ENCODE measurements around the gene ANXA6.
A peak's percentile ranks its signal among the peaks of the same experiment; 100 is the strongest.

Gene ANXA6

DNA sequence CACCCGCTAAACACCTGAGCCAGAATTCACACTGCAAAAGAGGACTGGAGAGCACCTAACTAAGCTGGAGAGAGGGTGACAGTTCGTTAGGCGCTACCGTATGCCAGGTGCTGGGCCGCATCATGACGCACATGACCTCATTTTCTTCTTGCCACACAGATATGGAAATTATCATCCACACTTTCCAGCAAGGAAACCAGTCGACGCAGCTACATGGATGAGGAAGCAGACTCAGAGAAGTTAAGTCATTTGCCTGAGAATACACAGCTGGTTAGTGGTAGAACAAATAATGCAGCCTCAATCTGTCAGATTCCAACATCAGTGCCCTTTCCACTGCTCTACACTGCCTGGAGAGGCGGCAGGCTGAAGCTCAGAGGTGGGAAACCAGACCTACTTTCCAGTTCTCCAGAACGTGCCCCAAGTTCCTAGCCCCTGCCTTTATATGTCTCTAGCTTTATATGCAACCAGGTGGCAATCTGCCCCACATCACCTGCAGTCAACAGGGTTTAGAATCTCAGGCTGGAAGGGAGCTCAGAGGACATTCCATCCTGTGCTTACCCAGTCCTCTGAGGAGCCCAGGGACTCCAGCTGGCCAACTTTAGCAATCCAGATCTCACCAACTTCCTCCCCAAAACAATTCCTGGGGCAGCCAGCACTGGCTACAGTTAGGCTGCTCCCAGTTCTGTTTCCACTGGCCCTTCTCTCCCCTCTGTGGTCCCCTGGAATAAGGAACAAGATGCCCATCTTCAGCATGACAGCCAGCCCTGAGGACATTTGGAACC, 85.5 kb downstream of the ANXA6 start:
- ATAC-seq (ENCODE audit: insufficient read depth, low read depth), result no peak
- no peaks in the 10 kb centered on the region for H3K4me1 ChIP-seq (ENCODE audit: insufficient read depth, low read length)
- TF ChIP-seq CTCF (IDR thresholded peaks at IDR 0.05; ENCODE audit: borderline replicate concordance, extremely low read depth, low read length, poor library complexity, severe bottlenecking) (no peak), EZH2 (IDR thresholded peaks at IDR 0.05; ENCODE audit: borderline replicate concordance, low read depth, low read length, severe bottlenecking) (no peak)
- no peaks in the 10 kb centered on the region for H3K27me3 ChIP-seq (ENCODE audit: insufficient read depth, low read length, poor library complexity)
- H3K79me2 ChIP-seq (ENCODE audit: insufficient read depth, low read length), result peaks cover 100% of the 10 kb centered on the region
- H4K20me1 ChIP-seq (ENCODE audit: insufficient read depth, low read length), result peaks cover 62% of the 10 kb centered on the region
- no peak overlapping the region for H3K27ac ChIP-seq (ENCODE audit: low read length)
- DNase-seq, result no peak
- no peak overlapping the region for H3K4me3 ChIP-seq (ENCODE audit: low read depth in 1 of 2, low read length in 2 of 2)
- H2AFZ ChIP-seq (ENCODE audit: low read depth, low read length), result no peak overlapping the region
- peaks cover 20% of the 10 kb centered on the region for H3K36me3 ChIP-seq (ENCODE audit: insufficient read depth, low read length)
- no peak overlapping the region for H3K9ac ChIP-seq (ENCODE audit: low read depth, low read length)
- H3K9me3 ChIP-seq (ENCODE audit: insufficient read depth, low read length, severe bottlenecking), result no peaks in the 10 kb centered on the region
- no peak overlapping the region for H3K4me2 ChIP-seq (ENCODE audit: insufficient read depth, low read length)

DNA sequence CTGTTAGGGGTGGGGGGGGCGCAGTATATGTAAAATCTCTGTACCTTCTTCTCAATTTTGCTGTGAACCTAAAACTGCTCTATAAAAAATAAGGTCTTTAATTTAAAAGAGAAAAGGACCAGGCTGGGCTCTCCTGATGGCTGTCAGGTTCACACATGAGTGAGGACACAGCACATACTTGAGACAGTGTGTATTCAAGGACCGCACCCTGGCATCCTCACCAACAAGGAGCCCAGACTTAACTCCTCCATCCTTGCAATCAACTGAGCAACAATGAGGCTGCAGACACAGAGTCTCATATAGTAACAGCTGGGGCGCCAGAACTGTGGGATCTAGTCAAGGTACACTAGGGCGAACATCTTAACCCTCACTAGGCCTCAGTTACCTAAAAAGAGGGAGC, 86.6 kb downstream of the ANXA6 start:
- Histone ChIP-seq H3K4me2 (ENCODE audit: insufficient read depth, low read length) (no peak overlapping the region), H3K4me3 (ENCODE audit: low read depth in 1 of 2, low read length in 2 of 2) (no peak overlapping the region), H3K9ac (ENCODE audit: low read depth, low read length) (no peak overlapping the region), H3K36me3 (ENCODE audit: insufficient read depth, low read length) (peaks cover 21% of the 10 kb centered on the region), H3K27me3 (ENCODE audit: insufficient read depth, low read length, poor library complexity) (no peaks in the 10 kb centered on the region), H3K9me3 (ENCODE audit: insufficient read depth, low read length, severe bottlenecking) (no peaks in the 10 kb centered on the region), H2AFZ (ENCODE audit: low read depth, low read length) (no peak overlapping the region), H4K20me1 (ENCODE audit: insufficient read depth, low read length) (peaks cover 62% of the 10 kb centered on the region), H3K79me2 (ENCODE audit: insufficient read depth, low read length) (peaks cover 100% of the 10 kb centered on the region), H3K4me1 (ENCODE audit: insufficient read depth, low read length) (no peaks in the 10 kb centered on the region), H3K27ac (ENCODE audit: low read length) (no peak overlapping the region)
- ATAC-seq (ENCODE audit: insufficient read depth, low read depth), result no peak
- no peak for TF ChIP-seq EZH2 (IDR thresholded peaks at IDR 0.05; ENCODE audit: borderline replicate concordance, low read depth, low read length, severe bottlenecking)
- TF ChIP-seq CTCF (IDR thresholded peaks at IDR 0.05; ENCODE audit: borderline replicate concordance, extremely low read depth, low read length, poor library complexity, severe bottlenecking), result no peak
- no peak for DNase-seq

DNA sequence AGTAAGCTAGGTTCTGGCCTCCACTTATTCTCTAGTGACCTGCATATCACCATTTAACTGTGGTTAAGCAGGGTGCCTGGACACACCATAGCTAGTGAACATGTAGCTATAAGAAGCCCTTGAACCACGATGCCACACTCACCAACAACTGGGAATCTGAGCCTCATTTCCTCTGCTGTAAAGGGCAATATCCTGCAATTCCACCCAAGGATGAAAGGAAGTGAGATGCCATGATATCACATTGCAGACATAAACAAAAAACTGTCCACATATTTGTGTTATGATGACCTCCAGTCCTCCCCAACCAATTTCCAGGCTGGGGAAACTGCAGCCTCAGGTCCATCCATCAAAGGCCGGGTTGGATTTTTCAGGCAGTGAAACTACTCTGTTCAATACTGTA, 87.1 kb downstream of the ANXA6 start:
- DNase-seq, result no peak
- TF ChIP-seq EZH2 (IDR thresholded peaks at IDR 0.05; ENCODE audit: borderline replicate concordance, low read depth, low read length, severe bottlenecking), result no peak
- Histone ChIP-seq H2AFZ (ENCODE audit: low read depth, low read length) (no peak overlapping the region), H3K4me1 (ENCODE audit: insufficient read depth, low read length) (no peaks in the 10 kb centered on the region), H3K9me3 (ENCODE audit: insufficient read depth, low read length, severe bottlenecking) (no peaks in the 10 kb centered on the region), H3K36me3 (ENCODE audit: insufficient read depth, low read length) (peaks cover 21% of the 10 kb centered on the region), H3K9ac (ENCODE audit: low read depth, low read length) (no peak overlapping the region), H3K79me2 (ENCODE audit: insufficient read depth, low read length) (peaks cover 100% of the 10 kb centered on the region), H4K20me1 (ENCODE audit: insufficient read depth, low read length) (peaks cover 59% of the 10 kb centered on the region), H3K27me3 (ENCODE audit: insufficient read depth, low read length, poor library complexity) (no peaks in the 10 kb centered on the region), H3K4me3 (ENCODE audit: low read depth in 1 of 2, low read length in 2 of 2) (no peak overlapping the region), H3K4me2 (ENCODE audit: insufficient read depth, low read length) (no peak overlapping the region), H3K27ac (ENCODE audit: low read length) (no peak overlapping the region)
- ATAC-seq (ENCODE audit: insufficient read depth, low read depth), result no peak

- H3K79me2 ChIP-seq (ENCODE audit: insufficient read depth, low read length), result peaks cover 98% of the 10 kb centered on the region
- H3K9me3 ChIP-seq (ENCODE audit: insufficient read depth, low read length, severe bottlenecking), result no peaks in the 10 kb centered on the region
- TF ChIP-seq CTCF (IDR thresholded peaks at IDR 0.05; ENCODE audit: borderline replicate concordance, extremely low read depth, low read length, poor library complexity, severe bottlenecking) (no peak), EZH2 (IDR thresholded peaks at IDR 0.05; ENCODE audit: borderline replicate concordance, low read depth, low read length, severe bottlenecking) (no peak)
- H3K4me1 ChIP-seq (ENCODE audit: insufficient read depth, low read length), result no peaks in the 10 kb centered on the region
- peaks cover 34% of the 10 kb centered on the region for H3K36me3 ChIP-seq (ENCODE audit: insufficient read depth, low read length)
- H2AFZ ChIP-seq (ENCODE audit: low read depth, low read length), result no peak overlapping the region
- no peaks in the 10 kb centered on the region for H3K27me3 ChIP-seq (ENCODE audit: insufficient read depth, low read length, poor library complexity)
- H3K4me2 ChIP-seq (ENCODE audit: insufficient read depth, low read length), result no peak overlapping the region
- H4K20me1 ChIP-seq (ENCODE audit: insufficient read depth, low read length), result peaks cover 62% of the 10 kb centered on the region
- no peak overlapping the region for H3K4me3 ChIP-seq (ENCODE audit: low read depth in 1 of 2, low read length in 2 of 2)
- H3K9ac ChIP-seq (ENCODE audit: low read depth, low read length), result no peak overlapping the region
- DNase-seq, result peak; percentile 21
- H3K27ac ChIP-seq (ENCODE audit: low read length), result peak overlapping the region; percentile 49; the same call in 1 of the 2 replicates
- ATAC-seq (ENCODE audit: insufficient read depth, low read depth), result peak; percentile 49
Measured at GRCh38 chr5:151068433-151069197, 89.0 kb downstream of the ANXA6 start.
